Ishikawa (cell line): ENCODE results near the gene SHFL.

Experiments
- CEBPB ChIP-seq: IDR thresholded peaks from 2 replicates; pipeline ENCODE4 v1.6.1; 2012
- CREB1 ChIP-seq: IDR thresholded peaks from 2 replicates; pipeline ENCODE4 v1.6.1; 2012; ENCODE audit warnings: low read depth
- EGR1 ChIP-seq: IDR thresholded peaks from 2 replicates; pipeline ENCODE4 v1.6.1; 2012
- EP300 ChIP-seq: IDR thresholded peaks from 2 replicates; pipeline ENCODE4 v1.6.1; 2012; ENCODE audit warnings: borderline replicate concordance
- FOXM1 ChIP-seq: IDR thresholded peaks from 2 replicates; pipeline ENCODE4 v1.6.1; 2012; ENCODE audit warnings: low read depth, borderline replicate concordance
- MAX ChIP-seq: IDR thresholded peaks from 2 replicates; pipeline ENCODE4 v1.6.1; 2012
- NFIC ChIP-seq: IDR thresholded peaks from 2 replicates; pipeline ENCODE4 v1.6.1; 2012
- RAD21 ChIP-seq: IDR thresholded peaks from 2 replicates; pipeline ENCODE4 v1.6.1; 2012; ENCODE audit warnings: low read depth
- REST ChIP-seq: IDR thresholded peaks from 2 replicates; pipeline ENCODE4 v1.6.1; 2012; ENCODE audit warnings: low read depth, mild to moderate bottlenecking
- TAF1 ChIP-seq: IDR thresholded peaks from 2 replicates; pipeline ENCODE4 v1.6.1; 2012; ENCODE audit warnings: low read depth, mild to moderate bottlenecking
- TCF12 ChIP-seq: IDR thresholded peaks from 2 replicates; pipeline ENCODE4 v1.6.1; 2012; ENCODE audit warnings: low read depth
- TEAD4 ChIP-seq: IDR thresholded peaks from 2 replicates; pipeline ENCODE4 v1.6.1; 2012
- USF1 ChIP-seq: IDR thresholded peaks from 2 replicates; pipeline ENCODE4 v1.6.1; 2012
- YY1 ChIP-seq: IDR thresholded peaks from 2 replicates; pipeline ENCODE4 v1.6.1; 2012; ENCODE audit warnings: low read depth
- ZBTB7A ChIP-seq: IDR thresholded peaks from 2 replicates; pipeline ENCODE4 v1.6.1; 2012; ENCODE audit warnings: low read depth

Gene SHFL

GRCh38 chr19:10083911-10084310 is 2.2 kb upstream of the SHFL start:
- TF ChIP-seq EP300, result no peak

- TF ChIP-seq MAX (no peak), USF1 (no peak), EP300 (no peak), RAD21 (no peak), TCF12 (no peak), TEAD4 (no peak), CEBPB (no peak), TAF1 (no peak), YY1 (no peak), FOXM1 (no peak), CREB1 (no peak), NFIC (no peak), REST (no peak), ZBTB7A (no peak), EGR1 (no peak)
Measured at GRCh38 chr19:10084803-10085202, 1.3 kb upstream of the SHFL start.

GRCh38 chr19:10086591-10087192 is 575 bp downstream of the SHFL start:
- TF ChIP-seq REST (no peak), ZBTB7A (peak; percentile 41), TAF1 (no peak), EP300 (no peak), FOXM1 (no peak)

GRCh38 chr19:10087296-10088061 is 1.4 kb downstream of the SHFL start:
- no peak for TF ChIP-seq REST

- TF ChIP-seq TCF12 (no peak), RAD21 (no peak), FOXM1 (no peak), USF1 (no peak), CREB1 (no peak), TEAD4 (no peak), EGR1 (no peak), MAX (no peak), EP300 (no peak), TAF1 (no peak), NFIC (no peak), CEBPB (no peak), ZBTB7A (no peak), REST (no peak), YY1 (no peak)
Measured at GRCh38 chr19:10088949-10089554, 2.9 kb downstream of the SHFL start.
